ENCODE results near the gene GREB1L. TPM values are rescaled to one million over a fixed set of nuclear protein-coding genes. Genes with fewer than 3 reads are reported as not detected.

The GREB1L gene
- total RNA-seq, 1 experiment from 2014 or later, result 0.26 TPM

DNA sequence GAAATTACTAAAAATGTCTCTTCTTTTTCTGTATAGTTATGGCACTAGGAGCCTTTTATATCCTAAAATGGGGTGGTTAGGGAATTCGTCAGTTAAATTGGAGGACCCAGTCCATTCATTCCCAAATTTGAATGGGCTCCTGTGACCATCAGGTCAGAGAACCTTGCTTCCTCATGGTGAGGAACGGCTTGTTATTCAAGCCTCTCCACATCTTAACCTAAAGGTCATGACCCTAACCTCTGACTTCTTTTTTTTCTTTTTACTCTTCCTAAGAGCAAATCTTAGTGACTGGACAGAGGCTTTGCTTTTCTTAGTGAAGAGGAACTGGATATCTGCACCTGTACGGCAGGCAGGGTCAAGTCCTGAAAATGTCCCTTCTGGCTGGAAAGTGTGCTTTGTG lies 53.1 kb downstream of the GREB1L start:
- H3K36me3 Mint-ChIP-seq, result no peaks in the 10 kb centered on the region
- TF ChIP-seq, protein P1, sequence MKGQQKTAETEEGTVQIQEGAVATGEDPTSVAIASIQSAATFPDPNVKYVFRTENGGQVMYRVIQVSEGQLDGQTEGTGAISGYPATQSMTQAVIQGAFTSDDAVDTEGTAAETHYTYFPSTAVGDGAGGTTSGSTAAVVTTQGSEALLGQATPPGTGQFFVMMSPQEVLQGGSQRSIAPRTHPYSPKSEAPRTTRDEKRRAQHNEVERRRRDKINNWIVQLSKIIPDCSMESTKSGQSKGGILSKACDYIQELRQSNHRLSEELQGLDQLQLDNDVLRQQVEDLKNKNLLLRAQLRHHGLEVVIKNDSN (CRISPR knock-in tag; IDR thresholded peaks at IDR 0.05), result no peak
- no peak for ATAC-seq
- no peaks in the 10 kb centered on the region; the same call in 1 of the 2 replicates for H3K27me3 Mint-ChIP-seq (ENCODE audit: low read depth)
- ChIA-PET POLR2A (no interaction called here), CTCF (no interaction called here)
- H3K9me3 Mint-ChIP-seq, result peaks cover 3% of the 10 kb centered on the region; the same call in 1 of the 2 replicates
- H3K27ac Mint-ChIP-seq, result no peak overlapping the region
- peaks cover 19% of the 10 kb centered on the region for H3K4me1 Mint-ChIP-seq
- DNase-seq (ENCODE audit: low spot score), result no peak
- H3K4me3 Mint-ChIP-seq, result no peak overlapping the region

DNA sequence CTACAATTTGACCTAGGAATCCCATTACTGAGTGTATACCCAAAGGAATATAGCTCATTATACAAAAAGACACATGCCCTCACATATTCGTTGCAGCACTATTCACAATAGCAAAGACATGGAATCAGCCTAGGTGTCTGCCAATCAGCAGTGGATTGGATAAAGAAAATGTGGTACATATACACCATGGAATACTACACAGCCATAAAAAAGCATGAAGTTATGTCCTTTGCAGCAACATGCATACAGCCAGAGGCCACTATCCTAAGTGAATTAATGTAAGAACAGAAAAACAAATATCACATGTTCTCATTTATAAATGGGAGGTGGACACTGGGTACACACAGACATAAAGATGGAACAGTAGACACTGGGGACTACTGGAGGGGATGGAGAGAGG lies 54.0 kb downstream of the GREB1L start:
- Mint-ChIP-seq H3K27ac (no peak overlapping the region), H3K27me3 (ENCODE audit: low read depth) (no peaks in the 10 kb centered on the region; the same call in 1 of the 2 replicates), H3K9me3 (peaks cover 3% of the 10 kb centered on the region; the same call in 1 of the 2 replicates), H3K4me3 (no peak overlapping the region), H3K4me1 (peaks cover 29% of the 10 kb centered on the region), H3K36me3 (no peaks in the 10 kb centered on the region)
- ChIA-PET POLR2A (interaction anchor here (0.6 kb wide), 1 partner anchor 39 kb away, joined by 6 read pairs; no protein-coding TSS in a partner anchor), CTCF (interaction anchor here (0.6 kb wide), 1 partner anchor 30 kb away, joined by 5 read pairs; no protein-coding TSS in a partner anchor)
- DNase-seq (ENCODE audit: low spot score), result no peak
- no peak for ATAC-seq
- TF ChIP-seq, protein P2, sequence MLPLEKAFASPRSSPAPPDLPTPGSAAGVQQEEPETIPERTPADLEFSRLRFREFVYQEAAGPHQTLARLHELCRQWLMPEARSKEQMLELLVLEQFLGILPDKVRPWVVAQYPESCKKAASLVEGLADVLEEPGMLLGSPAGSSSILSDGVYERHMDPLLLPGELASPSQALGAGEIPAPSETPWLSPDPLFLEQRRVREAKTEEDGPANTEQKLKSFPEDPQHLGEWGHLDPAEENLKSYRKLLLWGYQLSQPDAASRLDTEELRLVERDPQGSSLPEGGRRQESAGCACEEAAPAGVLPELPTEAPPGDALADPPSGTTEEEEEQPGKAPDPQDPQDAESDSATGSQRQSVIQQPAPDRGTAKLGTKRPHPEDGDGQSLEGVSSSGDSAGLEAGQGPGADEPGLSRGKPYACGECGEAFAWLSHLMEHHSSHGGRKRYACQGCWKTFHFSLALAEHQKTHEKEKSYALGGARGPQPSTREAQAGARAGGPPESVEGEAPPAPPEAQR (CRISPR knock-in tag; IDR thresholded peaks at IDR 0.05), result no peak
- TF ChIP-seq, protein P3, sequence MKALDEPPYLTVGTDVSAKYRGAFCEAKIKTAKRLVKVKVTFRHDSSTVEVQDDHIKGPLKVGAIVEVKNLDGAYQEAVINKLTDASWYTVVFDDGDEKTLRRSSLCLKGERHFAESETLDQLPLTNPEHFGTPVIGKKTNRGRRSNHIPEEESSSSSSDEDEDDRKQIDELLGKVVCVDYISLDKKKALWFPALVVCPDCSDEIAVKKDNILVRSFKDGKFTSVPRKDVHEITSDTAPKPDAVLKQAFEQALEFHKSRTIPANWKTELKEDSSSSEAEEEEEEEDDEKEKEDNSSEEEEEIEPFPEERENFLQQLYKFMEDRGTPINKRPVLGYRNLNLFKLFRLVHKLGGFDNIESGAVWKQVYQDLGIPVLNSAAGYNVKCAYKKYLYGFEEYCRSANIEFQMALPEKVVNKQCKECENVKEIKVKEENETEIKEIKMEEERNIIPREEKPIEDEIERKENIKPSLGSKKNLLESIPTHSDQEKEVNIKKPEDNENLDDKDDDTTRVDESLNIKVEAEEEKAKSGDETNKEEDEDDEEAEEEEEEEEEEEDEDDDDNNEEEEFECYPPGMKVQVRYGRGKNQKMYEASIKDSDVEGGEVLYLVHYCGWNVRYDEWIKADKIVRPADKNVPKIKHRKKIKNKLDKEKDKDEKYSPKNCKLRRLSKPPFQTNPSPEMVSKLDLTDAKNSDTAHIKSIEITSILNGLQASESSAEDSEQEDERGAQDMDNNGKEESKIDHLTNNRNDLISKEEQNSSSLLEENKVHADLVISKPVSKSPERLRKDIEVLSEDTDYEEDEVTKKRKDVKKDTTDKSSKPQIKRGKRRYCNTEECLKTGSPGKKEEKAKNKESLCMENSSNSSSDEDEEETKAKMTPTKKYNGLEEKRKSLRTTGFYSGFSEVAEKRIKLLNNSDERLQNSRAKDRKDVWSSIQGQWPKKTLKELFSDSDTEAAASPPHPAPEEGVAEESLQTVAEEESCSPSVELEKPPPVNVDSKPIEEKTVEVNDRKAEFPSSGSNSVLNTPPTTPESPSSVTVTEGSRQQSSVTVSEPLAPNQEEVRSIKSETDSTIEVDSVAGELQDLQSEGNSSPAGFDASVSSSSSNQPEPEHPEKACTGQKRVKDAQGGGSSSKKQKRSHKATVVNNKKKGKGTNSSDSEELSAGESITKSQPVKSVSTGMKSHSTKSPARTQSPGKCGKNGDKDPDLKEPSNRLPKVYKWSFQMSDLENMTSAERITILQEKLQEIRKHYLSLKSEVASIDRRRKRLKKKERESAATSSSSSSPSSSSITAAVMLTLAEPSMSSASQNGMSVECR (CRISPR knock-in tag; IDR thresholded peaks at IDR 0.05; ENCODE audit: borderline replicate concordance), result no peak
- no peak for TF ChIP-seq TEAD1 (CRISPR knock-in tag; IDR thresholded peaks at IDR 0.05)
- TF ChIP-seq EMX1 (CRISPR knock-in tag; IDR thresholded peaks at IDR 0.05), result no peak
- TF ChIP-seq, protein P4, sequence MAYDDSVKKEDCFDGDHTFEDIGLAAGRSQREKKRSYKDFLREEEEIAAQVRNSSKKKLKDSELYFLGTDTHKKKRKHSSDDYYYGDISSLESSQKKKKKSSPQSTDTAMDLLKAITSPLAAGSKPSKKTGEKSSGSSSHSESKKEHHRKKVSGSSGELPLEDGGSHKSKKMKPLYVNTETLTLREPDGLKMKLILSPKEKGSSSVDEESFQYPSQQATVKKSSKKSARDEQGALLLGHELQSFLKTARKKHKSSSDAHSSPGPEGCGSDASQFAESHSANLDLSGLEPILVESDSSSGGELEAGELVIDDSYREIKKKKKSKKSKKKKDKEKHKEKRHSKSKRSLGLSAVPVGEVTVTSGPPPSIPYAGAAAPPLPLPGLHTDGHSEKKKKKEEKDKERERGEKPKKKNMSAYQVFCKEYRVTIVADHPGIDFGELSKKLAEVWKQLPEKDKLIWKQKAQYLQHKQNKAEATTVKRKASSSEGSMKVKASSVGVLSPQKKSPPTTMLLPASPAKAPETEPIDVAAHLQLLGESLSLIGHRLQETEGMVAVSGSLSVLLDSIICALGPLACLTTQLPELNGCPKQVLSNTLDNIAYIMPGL (CRISPR knock-in tag; IDR thresholded peaks at IDR 0.05), result no peak
- no peak for TF ChIP-seq ELF4 (CRISPR knock-in tag; IDR thresholded peaks at IDR 0.05; ENCODE audit: low read depth)
- TF ChIP-seq OVOL2 (CRISPR knock-in tag; IDR thresholded peaks at IDR 0.05; ENCODE audit: borderline replicate concordance), result no peak
- TF ChIP-seq SMAD4 (CRISPR knock-in tag; IDR thresholded peaks at IDR 0.05), result no peak
- no peak for TF ChIP-seq JAZF1 (CRISPR knock-in tag; IDR thresholded peaks at IDR 0.05)
- no peak for TF ChIP-seq NR1H2 (CRISPR knock-in tag; IDR thresholded peaks at IDR 0.05)
- TF ChIP-seq, protein P5, sequence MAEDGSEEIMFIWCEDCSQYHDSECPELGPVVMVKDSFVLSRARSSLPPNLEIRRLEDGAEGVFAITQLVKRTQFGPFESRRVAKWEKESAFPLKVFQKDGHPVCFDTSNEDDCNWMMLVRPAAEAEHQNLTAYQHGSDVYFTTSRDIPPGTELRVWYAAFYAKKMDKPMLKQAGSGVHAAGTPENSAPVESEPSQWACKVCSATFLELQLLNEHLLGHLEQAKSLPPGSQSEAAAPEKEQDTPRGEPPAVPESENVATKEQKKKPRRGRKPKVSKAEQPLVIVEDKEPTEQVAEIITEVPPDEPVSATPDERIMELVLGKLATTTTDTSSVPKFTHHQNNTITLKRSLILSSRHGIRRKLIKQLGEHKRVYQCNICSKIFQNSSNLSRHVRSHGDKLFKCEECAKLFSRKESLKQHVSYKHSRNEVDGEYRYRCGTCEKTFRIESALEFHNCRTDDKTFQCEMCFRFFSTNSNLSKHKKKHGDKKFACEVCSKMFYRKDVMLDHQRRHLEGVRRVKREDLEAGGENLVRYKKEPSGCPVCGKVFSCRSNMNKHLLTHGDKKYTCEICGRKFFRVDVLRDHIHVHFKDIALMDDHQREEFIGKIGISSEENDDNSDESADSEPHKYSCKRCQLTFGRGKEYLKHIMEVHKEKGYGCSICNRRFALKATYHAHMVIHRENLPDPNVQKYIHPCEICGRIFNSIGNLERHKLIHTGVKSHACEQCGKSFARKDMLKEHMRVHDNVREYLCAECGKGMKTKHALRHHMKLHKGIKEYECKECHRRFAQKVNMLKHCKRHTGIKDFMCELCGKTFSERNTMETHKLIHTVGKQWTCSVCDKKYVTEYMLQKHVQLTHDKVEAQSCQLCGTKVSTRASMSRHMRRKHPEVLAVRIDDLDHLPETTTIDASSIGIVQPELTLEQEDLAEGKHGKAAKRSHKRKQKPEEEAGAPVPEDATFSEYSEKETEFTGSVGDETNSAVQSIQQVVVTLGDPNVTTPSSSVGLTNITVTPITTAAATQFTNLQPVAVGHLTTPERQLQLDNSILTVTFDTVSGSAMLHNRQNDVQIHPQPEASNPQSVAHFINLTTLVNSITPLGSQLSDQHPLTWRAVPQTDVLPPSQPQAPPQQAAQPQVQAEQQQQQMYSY (CRISPR knock-in tag; IDR thresholded peaks at IDR 0.05), result no peak
- no peak for TF ChIP-seq ZNF263 (CRISPR knock-in tag; IDR thresholded peaks at IDR 0.05; ENCODE audit: low read depth)
- TF ChIP-seq, protein P6, sequence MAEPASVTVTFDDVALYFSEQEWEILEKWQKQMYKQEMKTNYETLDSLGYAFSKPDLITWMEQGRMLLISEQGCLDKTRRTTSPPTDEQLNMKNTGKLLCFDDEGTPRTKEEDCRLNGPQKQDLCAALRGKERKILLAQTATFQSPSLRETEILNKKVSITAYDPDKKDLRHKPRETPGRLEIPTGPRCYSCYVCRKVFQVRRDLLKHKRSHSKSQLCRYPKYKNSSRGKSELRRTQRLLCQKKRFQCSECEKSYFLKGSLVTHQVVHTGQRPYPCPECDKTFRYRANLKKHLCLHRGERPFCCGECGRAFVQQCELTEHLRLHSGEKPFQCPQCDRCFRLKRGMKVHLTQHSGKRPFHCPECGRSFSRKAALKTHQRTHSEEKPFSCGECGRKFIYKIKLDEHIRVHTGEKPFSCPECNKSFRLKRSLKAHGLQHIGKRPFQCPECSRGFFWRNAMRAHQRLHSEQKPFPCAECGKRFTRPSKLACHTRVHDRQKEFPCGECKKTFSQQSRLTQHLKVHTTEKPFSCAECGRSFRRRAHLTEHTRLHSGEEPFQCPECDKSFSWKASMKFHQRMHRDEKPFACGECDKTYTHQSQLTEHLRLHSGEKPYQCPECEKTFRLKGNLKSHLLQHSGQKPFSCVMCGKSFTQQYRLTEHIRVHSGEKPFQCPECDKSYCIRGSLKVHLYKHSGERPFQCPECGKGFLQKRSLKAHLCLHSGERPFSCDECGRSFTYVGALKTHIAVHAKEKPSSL (CRISPR knock-in tag; conservative IDR thresholded peaks at IDR 0.05), result no peak
- no peak for TF ChIP-seq RORB (CRISPR knock-in tag; IDR thresholded peaks at IDR 0.05)
- TF ChIP-seq ZNF138 (CRISPR knock-in tag; conservative IDR thresholded peaks at IDR 0.05), result no peak
- TF ChIP-seq, protein P7, sequence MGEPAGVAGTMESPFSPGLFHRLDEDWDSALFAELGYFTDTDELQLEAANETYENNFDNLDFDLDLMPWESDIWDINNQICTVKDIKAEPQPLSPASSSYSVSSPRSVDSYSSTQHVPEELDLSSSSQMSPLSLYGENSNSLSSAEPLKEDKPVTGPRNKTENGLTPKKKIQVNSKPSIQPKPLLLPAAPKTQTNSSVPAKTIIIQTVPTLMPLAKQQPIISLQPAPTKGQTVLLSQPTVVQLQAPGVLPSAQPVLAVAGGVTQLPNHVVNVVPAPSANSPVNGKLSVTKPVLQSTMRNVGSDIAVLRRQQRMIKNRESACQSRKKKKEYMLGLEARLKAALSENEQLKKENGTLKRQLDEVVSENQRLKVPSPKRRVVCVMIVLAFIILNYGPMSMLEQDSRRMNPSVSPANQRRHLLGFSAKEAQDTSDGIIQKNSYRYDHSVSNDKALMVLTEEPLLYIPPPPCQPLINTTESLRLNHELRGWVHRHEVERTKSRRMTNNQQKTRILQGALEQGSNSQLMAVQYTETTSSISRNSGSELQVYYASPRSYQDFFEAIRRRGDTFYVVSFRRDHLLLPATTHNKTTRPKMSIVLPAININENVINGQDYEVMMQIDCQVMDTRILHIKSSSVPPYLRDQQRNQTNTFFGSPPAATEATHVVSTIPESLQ (CRISPR knock-in tag; IDR thresholded peaks at IDR 0.05), result no peak

All from WTC11 (cell line).